H1 (cell line): Measurements from ENCODE around the gene GRIP1. TPM values are rescaled to one million over a fixed set of nuclear protein-coding genes. Genes with fewer than 3 reads are reported as not detected.

ENCODE experiments used
- CTCF ChIA-PET: fragments of 300-600 bp; sonication (Branson Sonifier 250); formaldehyde crosslinking; loops from one replicate; lab custom pipeline; 2021; ENCODE audit not compliant: partially characterized antibody; lab: Charles Lee
- POLR2A ChIA-PET: fragments of 300-600 bp; sonication (Branson Sonifier 250); formaldehyde crosslinking; loops from one replicate; lab custom pipeline; 2021; ENCODE audit warnings: inconsistent platforms; ENCODE audit not compliant: partially characterized antibody; lab: Charles Lee
- DNase-seq, 2 experiments: peaks; one replicate each; pipeline versions ENCODE4 v3.0.0 to v3.0.0-alpha.2; 2010 to 2022; ENCODE audit warnings: low spot score in 2 of 2, low read depth in 1 of 2, mixed read lengths in 1 of 2
- FAIRE-seq: peaks from 2 replicates; lab custom pipeline; 2011; peaks lifted over from hg19 to GRCh38; lab: Jason Lieb, UNC
- H2AFZ ChIP-seq: 2 replicates; pipeline ENCODE4 v1.8.1; 2012; ENCODE audit warnings: low read length, inconsistent platforms
- H2AK5ac ChIP-seq: 2 replicates; pipeline ENCODE4 v1.6.1; 2013; ENCODE audit warnings: low read depth, low read length
- H2BK120ac ChIP-seq: replicated peaks from 2 replicates; pipeline ENCODE3; 2013; ENCODE audit warnings: low read depth, low read length, inconsistent platforms
- H2BK12ac ChIP-seq: 2 replicates; pipeline ENCODE4 v1.6.1; 2013; ENCODE audit warnings: low read depth, low read length
- H2BK15ac ChIP-seq: 2 replicates; pipeline ENCODE4 v1.6.1; 2013; ENCODE audit warnings: low read length
- H2BK20ac ChIP-seq: 2 replicates; pipeline ENCODE4 v1.6.1; 2013; ENCODE audit warnings: low read length
- H2BK5ac ChIP-seq: 2 replicates; pipeline ENCODE4 v1.6.1; 2013; ENCODE audit warnings: low read depth, low read length
- H3K14ac ChIP-seq: 2 replicates; pipeline ENCODE4 v1.6.1; 2013; ENCODE audit warnings: inconsistent platforms; ENCODE audit not compliant: insufficient read length
- H3K18ac ChIP-seq: 2 replicates; pipeline ENCODE4 v1.6.1; 2013; ENCODE audit warnings: low read length; ENCODE audit errors: extremely low read depth
- H3K23ac ChIP-seq: 2 replicates; pipeline ENCODE4 v1.6.1; 2013; ENCODE audit warnings: inconsistent platforms; ENCODE audit not compliant: insufficient read length
- H3K23me2 ChIP-seq: 2 replicates; pipeline ENCODE4 v1.6.1; 2013; ENCODE audit warnings: low read depth, low read length
- H3K27ac ChIP-seq: 2 replicates; pipeline ENCODE4 v1.6.1; 2011; ENCODE audit warnings: low read depth, low read length, inconsistent platforms
- H3K27me3 ChIP-seq, 4 experiments: replicated peaks in 1 of 4; 1 replicate in 1 of 4; 2 replicates in 3 of 4; pipeline versions ENCODE4 v1.6.1 to v1.8.1; 2011 to 2013; ENCODE audit warnings: low read length in 3 of 4, mild to moderate bottlenecking in 3 of 4, inconsistent platforms in 2 of 4, mixed read lengths in 2 of 4, moderate library complexity in 1 of 4; ENCODE audit not compliant: control insufficient read depth in 3 of 4, insufficient read depth in 3 of 4; ENCODE audit errors: extremely low read depth in 1 of 4
- H3K36me3 ChIP-seq, 4 experiments: 2 replicates each; pipeline versions ENCODE4 v1.6.1 to v1.8.1; 2011 to 2013; ENCODE audit warnings: mild to moderate bottlenecking in 4 of 4, low read length in 3 of 4, moderate library complexity in 2 of 4, control low read depth in 1 of 4, inconsistent platforms in 1 of 4; ENCODE audit not compliant: insufficient read depth in 4 of 4, control insufficient read depth in 2 of 4
- H3K4ac ChIP-seq: replicated peaks from 2 replicates; pipeline ENCODE3; 2013; ENCODE audit warnings: low read length, low read depth, mixed read lengths, inconsistent platforms; ENCODE audit not compliant: insufficient read length
- H3K4me1 ChIP-seq, 4 experiments: replicated peaks in 1 of 4; 1 replicate in 1 of 4; 2 replicates in 3 of 4; pipeline versions ENCODE4 v1.6.1 to v1.8.1; 2011 to 2013; ENCODE audit warnings: low read length in 3 of 4, inconsistent platforms in 2 of 4, mixed read lengths in 1 of 4; ENCODE audit not compliant: insufficient read depth in 4 of 4, control insufficient read depth in 3 of 4
- H3K4me2 ChIP-seq, 2 experiments: 2 replicates each; pipeline versions ENCODE4 v1.6.1 to v1.8.1; 2011 to 2013; ENCODE audit warnings: low read depth in 2 of 2, low read length in 2 of 2, control low read depth in 1 of 2, inconsistent platforms in 1 of 2, mild to moderate bottlenecking in 1 of 2; ENCODE audit not compliant: insufficient read depth in 1 of 2
- H3K4me3 ChIP-seq, 4 experiments: fragments of 200-600, 300-600 bp in 1 of 4; sonication (generic), shearing (Covaris generic), sonication (Bioruptor Twin) in 1 of 4; 2 replicates each; pipeline versions ENCODE4 v1.5.1 to v1.8.1; 2011 to 2016; ENCODE audit warnings: low read length in 4 of 4, low read depth in 3 of 4, control low read depth in 2 of 4, inconsistent platforms in 2 of 4, mild to moderate bottlenecking in 2 of 4, mixed read lengths in 1 of 4, moderate library complexity in 1 of 4; ENCODE audit not compliant: insufficient read depth in 2 of 4; ENCODE audit errors: extremely low read depth in 1 of 4
- H3K56ac ChIP-seq: replicated peaks from 2 replicates; pipeline ENCODE3; 2013; ENCODE audit warnings: low read depth, mild to moderate bottlenecking, mixed read lengths, low read length, inconsistent platforms; ENCODE audit not compliant: insufficient read length
- H3K79me1 ChIP-seq: 2 replicates; pipeline ENCODE4 v1.6.1; 2013; ENCODE audit warnings: low read depth, low read length, control low read depth
- H3K79me2 ChIP-seq, 2 experiments: 2 replicates each; pipeline versions ENCODE4 v1.6.1 to v1.8.1; 2012 to 2013; ENCODE audit warnings: low read length in 2 of 2, mild to moderate bottlenecking in 2 of 2, inconsistent platforms in 1 of 2; ENCODE audit not compliant: insufficient read depth in 2 of 2, control insufficient read depth in 1 of 2
- H3K9ac ChIP-seq, 4 experiments: replicated peaks in 1 of 4; 1 replicate in 1 of 4; 2 replicates in 3 of 4; pipeline versions ENCODE4 v1.6.1 to v1.8.1; 2011 to 2013; ENCODE audit warnings: low read depth in 3 of 4, low read length in 3 of 4, control low read depth in 2 of 4, mild to moderate bottlenecking in 2 of 4, moderate library complexity in 2 of 4, inconsistent platforms in 1 of 4; ENCODE audit errors: extremely low read depth in 1 of 4
- H3K9me3 ChIP-seq, 2 experiments: 2 replicates each; pipeline versions ENCODE4 v1.6.1 to v1.8.1; 2012 to 2013; ENCODE audit warnings: mild to moderate bottlenecking in 2 of 2, moderate library complexity in 2 of 2, control low read depth in 1 of 2, inconsistent platforms in 1 of 2, low read depth in 1 of 2, low read length in 1 of 2, mixed read lengths in 1 of 2; ENCODE audit not compliant: insufficient read depth in 2 of 2
- H4K20me1 ChIP-seq, 2 experiments: replicated peaks in 1 of 2; 2 replicates each; pipeline versions ENCODE3 to v1.8.1; 2011 to 2013; ENCODE audit warnings: inconsistent platforms in 2 of 2, low read length in 2 of 2, mild to moderate bottlenecking in 1 of 2; ENCODE audit not compliant: insufficient read depth in 2 of 2, control insufficient read depth in 1 of 2
- H4K5ac ChIP-seq: 2 replicates; pipeline ENCODE4 v1.6.1; 2013; ENCODE audit warnings: low read length, low read depth, mixed read lengths, inconsistent platforms; ENCODE audit not compliant: insufficient read length
- H4K8ac ChIP-seq: 2 replicates; pipeline ENCODE4 v1.8.0; 2013; ENCODE audit warnings: mild to moderate bottlenecking, moderate library complexity, low read length, inconsistent platforms; ENCODE audit not compliant: insufficient read depth; ENCODE audit errors: extremely low read depth
- H4K91ac ChIP-seq: replicated peaks from 2 replicates; pipeline ENCODE3; 2013; ENCODE audit warnings: low read length, mixed read lengths, inconsistent platforms; ENCODE audit not compliant: insufficient read length
- BCL11A ChIP-seq, 2 experiments: IDR thresholded peaks; one replicate each; pipeline ENCODE4 v1.6.1; 2011; ENCODE audit warnings: low read depth in 2 of 2, low read length in 2 of 2, mild to moderate bottlenecking in 2 of 2
- HDAC2 ChIP-seq, 2 experiments: fragments of 300-600 bp in 1 of 2; sonication (generic) in 1 of 2; IDR thresholded peaks; 2 replicates each; pipeline ENCODE4 v1.6.1; 2011 to 2012; ENCODE audit warnings: low read depth in 2 of 2, low read length in 2 of 2, mild to moderate bottlenecking in 2 of 2, moderate library complexity in 2 of 2, borderline replicate concordance in 1 of 2, inconsistent platforms in 1 of 2
- KDM1A ChIP-seq: fragments of 200-600, 300-600 bp; sonication (generic); IDR thresholded peaks from 2 replicates; pipeline ENCODE4 v1.7.1; 2016; ENCODE audit warnings: mild to moderate bottlenecking, low read length, borderline replicate concordance
- RBBP5 ChIP-seq: IDR thresholded peaks from 2 replicates; pipeline ENCODE4 v1.7.1; 2012; ENCODE audit warnings: low read depth, mild to moderate bottlenecking, inconsistent platforms, low read length, moderate library complexity, borderline replicate concordance
- ZNF274 ChIP-seq: IDR thresholded peaks from 2 replicates; pipeline ENCODE4 v1.7.0; 2012; ENCODE audit warnings: low read length, borderline replicate concordance; ENCODE audit errors: extremely low read depth
- WGBS, 2 experiments: shearing (Covaris generic) in 1 of 2; methylation state at CpG; one replicate each; pipeline versions ENCODE4 v1.1.6 to v1.1.7; 2013 to 2015; ENCODE audit warnings: low lambda C conversion rate in 2 of 2, mixed read lengths in 2 of 2, inconsistent platforms in 1 of 2, low coverage in 1 of 2, missing lambda C conversion rate in 1 of 2; ENCODE audit not compliant: insufficient replicate concordance in 2 of 2, insufficient coverage in 1 of 2, insufficient read length in 1 of 2; ENCODE audit errors: extremely low coverage in 1 of 2, missing lambda C conversion rate in 1 of 2; 5-methylcytosine and 5-hydroxymethylcytosine counted together
- polyA plus RNA-seq, 7 experiments: library from polyadenylated mRNA; depleted of rRNA in 3 of 7; stranded (reverse) in 5 of 7; unstranded in 2 of 7; fragments of >200 nt in 5 of 7; fragments of 200-250 nt in 2 of 7; gene quantifications; 1 replicate in 5 of 7; 2 replicates in 1 of 7; 4 replicates in 1 of 7; pipeline versions ENCODE4 v1.2.1 to v1.2.3, GENCODE V29; 2011 to 2013; ENCODE audit warnings: missing spikeins in 2 of 7, mixed read lengths in 2 of 7
- total RNA-seq: library from RNA; stranded (reverse); fragmentation: NEBNext Ultra II Directional; extraction: Animal tissue kit (Norgen Biotek cat#: 25700); gene quantifications from 2 replicates; pipeline ENCODE4 v1.2.1, GENCODE V29; 2021

Gene GRIP1
- total and polyA plus RNA-seq, 2 of the 8 experiments (the other 6 are each of a cell fraction or from before 2014, with no cell fraction given), result 4.5 to 27.3 TPM

- TF ChIP-seq ZNF274, result no peak
- TF ChIP-seq HDAC2 (IDR thresholded peaks at IDR 0.05; ENCODE audit: borderline replicate concordance in 1 of 2, low read depth in 2 of 2, low read length in 2 of 2), result no peak
- TF ChIP-seq RBBP5, result no peak
- TF ChIP-seq KDM1A, result peak; percentile 80; the same call in 1 of the 2 replicates
- TF ChIP-seq BCL11A (IDR thresholded peaks at IDR 0.05; ENCODE audit: low read depth in 2 of 2, low read length in 2 of 2), result no peak
- Histone ChIP-seq H4K5ac (no peak overlapping the region), H3K4me1 (peaks cover 1 to 9% (median 7%) of the 10 kb centered on the region in 4 experiments; a peak in 4 of 7 replicates), H3K4me2 (no peak overlapping the region), H2BK5ac (no peak overlapping the region), H3K9ac (no peak overlapping the region), H3K27ac (no peak overlapping the region), H3K23me2 (no peaks in the 10 kb centered on the region), H3K23ac (no peak overlapping the region), H4K8ac (no peak overlapping the region), H3K4me3 (no peak overlapping the region), H3K9me3 (no peaks in the 10 kb centered on the region), H4K91ac (no peak overlapping the region), H2AFZ (no peak overlapping the region), H3K79me1 (no peaks in the 10 kb centered on the region), H2AK5ac (no peak overlapping the region), H3K36me3 (no peaks in the 10 kb centered on the region), H3K56ac (no peak overlapping the region), H2BK15ac (no peak overlapping the region), H4K20me1 (no peaks in the 10 kb centered on the region), H2BK120ac (no peak overlapping the region), H3K79me2 (no peaks in the 10 kb centered on the region), H2BK20ac (no peak overlapping the region), H3K4ac (no peak overlapping the region), H3K14ac (no peak overlapping the region), H2BK12ac (no peak overlapping the region), H3K18ac (no peak overlapping the region), H3K27me3 (no peaks in the 10 kb centered on the region)
- no peak for DNase-seq
- CTCF ChIA-PET, result interaction anchor here (1.1 to 8.2 kb wide), 3 partner anchors 12 to 478 kb away, joined by 4 to 72 read pairs (median 10); no protein-coding TSS in a partner anchor
- FAIRE-seq, result no peak
- POLR2A ChIA-PET, result no interaction called here
- 98% methylated on average over 3 of the region's 3 CpGs; no CpG with 5 or more reads in 1 of the 2 experiments for WGBS, 2 experiments
Observed at GRCh38 chr12:66683822-66684221, 4.9 kb upstream of the GRIP1 start.
